ENCODE results near the gene TGM2.

The TGM2 gene

DNA sequence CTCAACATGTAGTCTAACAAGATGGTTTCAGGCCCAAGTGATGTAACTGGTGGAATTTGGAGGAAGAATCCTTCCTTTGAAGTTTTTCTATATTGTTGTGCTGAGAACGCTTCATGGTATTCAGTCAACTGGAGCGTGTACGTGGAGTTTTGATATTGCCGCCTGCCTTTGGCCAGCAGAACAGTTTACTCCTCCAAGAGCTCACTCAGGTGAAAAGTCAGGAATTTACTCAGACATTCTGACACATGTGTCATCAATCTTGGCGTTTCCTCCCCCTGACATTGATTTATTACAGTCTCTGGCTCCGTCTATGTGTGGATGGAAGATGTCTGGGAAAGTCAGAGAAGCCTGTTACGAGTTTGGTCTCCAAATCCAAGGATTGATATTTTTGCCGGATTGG lies 19.0 kb upstream of the TGM2 start:
- TF ChIP-seq, protein P1, sequence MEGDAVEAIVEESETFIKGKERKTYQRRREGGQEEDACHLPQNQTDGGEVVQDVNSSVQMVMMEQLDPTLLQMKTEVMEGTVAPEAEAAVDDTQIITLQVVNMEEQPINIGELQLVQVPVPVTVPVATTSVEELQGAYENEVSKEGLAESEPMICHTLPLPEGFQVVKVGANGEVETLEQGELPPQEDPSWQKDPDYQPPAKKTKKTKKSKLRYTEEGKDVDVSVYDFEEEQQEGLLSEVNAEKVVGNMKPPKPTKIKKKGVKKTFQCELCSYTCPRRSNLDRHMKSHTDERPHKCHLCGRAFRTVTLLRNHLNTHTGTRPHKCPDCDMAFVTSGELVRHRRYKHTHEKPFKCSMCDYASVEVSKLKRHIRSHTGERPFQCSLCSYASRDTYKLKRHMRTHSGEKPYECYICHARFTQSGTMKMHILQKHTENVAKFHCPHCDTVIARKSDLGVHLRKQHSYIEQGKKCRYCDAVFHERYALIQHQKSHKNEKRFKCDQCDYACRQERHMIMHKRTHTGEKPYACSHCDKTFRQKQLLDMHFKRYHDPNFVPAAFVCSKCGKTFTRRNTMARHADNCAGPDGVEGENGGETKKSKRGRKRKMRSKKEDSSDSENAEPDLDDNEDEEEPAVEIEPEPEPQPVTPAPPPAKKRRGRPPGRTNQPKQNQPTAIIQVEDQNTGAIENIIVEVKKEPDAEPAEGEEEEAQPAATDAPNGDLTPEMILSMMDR (conservative IDR thresholded peaks at IDR 0.05; ENCODE audit: low read depth, low read length) = no peak
- Histone ChIP-seq H2AFZ (ENCODE audit: low read depth) (no peak overlapping the region), H3K36me3 (ENCODE audit: insufficient read depth) (no peaks in the 10 kb centered on the region), H3K79me2 (ENCODE audit: insufficient read depth, low read depth) (no peaks in the 10 kb centered on the region), H3K4me2 (no peak overlapping the region), H3K4me3 (IDR thresholded peaks at IDR 0.05; ENCODE audit: insufficient read depth, low read depth, low read length) (no peak overlapping the region), H3K4me1 (ENCODE audit: low read depth, poor library complexity, severe bottlenecking) (no peaks in the 10 kb centered on the region), H4K20me1 (ENCODE audit: insufficient read depth) (no peaks in the 10 kb centered on the region), H3K9ac (no peak overlapping the region), H3K27me3 (ENCODE audit: insufficient read depth, low read depth) (no peaks in the 10 kb centered on the region), H3K27ac (no peak overlapping the region)

DNA sequence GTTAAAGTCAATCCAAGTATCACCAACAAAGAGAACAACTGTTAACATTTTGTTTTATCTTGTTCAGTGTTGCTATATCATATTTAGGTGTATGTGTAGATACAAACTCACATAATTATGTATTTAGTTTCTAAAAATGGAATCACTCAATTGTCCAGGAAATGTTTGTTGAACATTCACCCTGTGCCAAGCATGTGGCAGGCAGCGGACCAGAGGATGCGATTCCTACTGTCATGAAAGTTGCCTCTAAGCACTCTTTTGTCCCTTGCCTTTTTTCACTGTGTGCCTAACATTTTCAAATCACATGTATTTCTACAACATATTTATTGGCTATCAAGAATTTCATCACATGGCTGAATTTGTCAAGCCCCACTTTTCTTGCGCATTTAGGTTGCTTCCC lies 16.9 kb upstream of the TGM2 start:
- H2AFZ ChIP-seq (ENCODE audit: low read depth) = no peak overlapping the region
- H4K20me1 ChIP-seq (ENCODE audit: insufficient read depth) = no peaks in the 10 kb centered on the region
- no peaks in the 10 kb centered on the region for H3K36me3 ChIP-seq (ENCODE audit: insufficient read depth)
- H3K27ac ChIP-seq = no peak overlapping the region
- H3K4me2 ChIP-seq = no peak overlapping the region
- no peaks in the 10 kb centered on the region for H3K4me1 ChIP-seq (ENCODE audit: low read depth, poor library complexity, severe bottlenecking)
- no peaks in the 10 kb centered on the region for H3K79me2 ChIP-seq (ENCODE audit: insufficient read depth, low read depth)
- TF ChIP-seq, protein P1 (conservative IDR thresholded peaks at IDR 0.05; ENCODE audit: low read depth, low read length) = no peak
- H3K4me3 ChIP-seq (IDR thresholded peaks at IDR 0.05; ENCODE audit: insufficient read depth, low read depth, low read length) = no peak overlapping the region
- H3K27me3 ChIP-seq (ENCODE audit: insufficient read depth, low read depth) = no peaks in the 10 kb centered on the region
- H3K9ac ChIP-seq = no peak overlapping the region

DNA sequence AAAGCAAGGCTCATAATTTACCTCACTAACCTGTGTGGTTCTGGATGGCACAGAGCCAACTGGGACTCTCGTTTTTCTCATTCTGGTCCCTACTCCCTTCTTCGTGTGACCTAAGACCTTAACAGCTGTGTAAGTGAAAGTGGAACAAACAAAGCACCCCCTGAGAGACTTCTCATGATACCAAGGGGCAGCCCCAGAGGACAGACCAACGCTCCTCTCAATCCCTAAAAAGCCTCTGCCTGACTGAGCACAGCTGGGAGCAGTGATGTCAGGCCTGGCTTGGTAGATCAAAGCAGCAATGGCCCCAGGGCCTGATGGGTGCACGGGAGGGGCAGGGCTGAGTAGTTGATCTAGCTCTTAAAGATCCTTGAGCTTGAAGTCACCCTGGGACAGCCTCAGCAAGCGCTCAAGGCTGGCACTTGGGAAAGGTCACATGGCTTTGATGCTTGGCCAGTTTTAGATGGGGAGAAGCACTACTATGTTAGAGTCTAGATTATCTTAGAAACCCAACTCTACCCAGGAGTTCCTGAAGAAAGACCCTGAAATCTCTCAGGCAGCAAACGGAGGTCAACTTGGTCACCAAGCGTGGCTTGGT lies 16.2 kb upstream of the TGM2 start:
- no peak overlapping the region for H3K9ac ChIP-seq
- H3K36me3 ChIP-seq (ENCODE audit: insufficient read depth) = no peaks in the 10 kb centered on the region
- TF ChIP-seq, protein P1 (conservative IDR thresholded peaks at IDR 0.05; ENCODE audit: low read depth, low read length) = no peak
- H4K20me1 ChIP-seq (ENCODE audit: insufficient read depth) = no peaks in the 10 kb centered on the region
- H3K4me3 ChIP-seq (IDR thresholded peaks at IDR 0.05; ENCODE audit: insufficient read depth, low read depth, low read length) = no peak overlapping the region
- no peak overlapping the region for H3K27ac ChIP-seq
- H2AFZ ChIP-seq (ENCODE audit: low read depth) = no peak overlapping the region
- H3K4me2 ChIP-seq = no peak overlapping the region
- no peaks in the 10 kb centered on the region for H3K27me3 ChIP-seq (ENCODE audit: insufficient read depth, low read depth)
- no peaks in the 10 kb centered on the region for H3K79me2 ChIP-seq (ENCODE audit: insufficient read depth, low read depth)
- no peaks in the 10 kb centered on the region for H3K4me1 ChIP-seq (ENCODE audit: low read depth, poor library complexity, severe bottlenecking)

DNA sequence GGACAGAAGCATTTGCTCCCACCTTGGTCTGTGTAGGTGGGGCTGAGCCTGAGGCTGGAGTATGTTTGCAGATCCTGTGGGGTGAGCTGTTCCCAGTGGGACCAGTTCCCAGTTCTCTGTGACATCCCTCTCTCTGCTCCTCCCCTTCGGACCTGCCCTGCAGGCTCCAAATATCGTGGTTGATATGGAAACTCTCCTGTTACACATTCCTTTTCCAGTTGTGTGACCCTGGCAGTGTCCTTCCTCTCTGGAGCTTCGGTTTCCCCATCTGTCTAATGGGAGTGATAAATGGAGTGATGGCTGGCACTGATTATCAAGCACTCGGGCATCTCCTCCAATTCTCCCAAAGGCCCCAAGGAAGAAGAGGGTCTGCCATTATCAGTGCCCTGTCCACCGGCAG lies 15.7 kb upstream of the TGM2 start:
- TF ChIP-seq, protein P1 (conservative IDR thresholded peaks at IDR 0.05; ENCODE audit: low read depth, low read length) = no peak
- H3K36me3 ChIP-seq (ENCODE audit: insufficient read depth) = no peaks in the 10 kb centered on the region
- no peak overlapping the region for H3K27ac ChIP-seq
- no peak overlapping the region for H3K4me3 ChIP-seq (IDR thresholded peaks at IDR 0.05; ENCODE audit: insufficient read depth, low read depth, low read length)
- H3K79me2 ChIP-seq (ENCODE audit: insufficient read depth, low read depth) = no peaks in the 10 kb centered on the region
- no peak overlapping the region for H2AFZ ChIP-seq (ENCODE audit: low read depth)
- no peaks in the 10 kb centered on the region for H3K27me3 ChIP-seq (ENCODE audit: insufficient read depth, low read depth)
- no peak overlapping the region for H3K4me2 ChIP-seq
- no peaks in the 10 kb centered on the region for H3K4me1 ChIP-seq (ENCODE audit: low read depth, poor library complexity, severe bottlenecking)
- no peak overlapping the region for H3K9ac ChIP-seq
- H4K20me1 ChIP-seq (ENCODE audit: insufficient read depth) = no peaks in the 10 kb centered on the region
